ENCODE results near the gene TMCC1.

Gene TMCC1

GRCh38 chr3:129672412-129672811, 221.1 kb downstream of the TMCC1 start:
- no peak for TF ChIP-seq CTCF (IDR thresholded peaks at IDR 0.05; ENCODE audit: extremely low read depth, insufficient read depth, missing control alignments)
- DNase-seq (ENCODE audit: low spot score): no peak
- in situ Hi-C loops (cut with MboI; ENCODE audit: low pct_unique_long_range_greater_than_20kb, low sequenced_read_pairs, unreplicated experiment): no loop called here

- no peak for TF ChIP-seq CTCF (IDR thresholded peaks at IDR 0.05; ENCODE audit: extremely low read depth, insufficient read depth, missing control alignments)
- no peak for DNase-seq (ENCODE audit: low spot score)
- in situ Hi-C loops (cut with MboI; ENCODE audit: low pct_unique_long_range_greater_than_20kb, low sequenced_read_pairs, unreplicated experiment): no loop called here
These were observed 228.3 kb downstream of the TMCC1 start for GRCh38 chr3:129665024-129665768.

GRCh38 chr3:129663930-129664646, 229.4 kb downstream of the TMCC1 start:
- no peak for DNase-seq (ENCODE audit: low spot score)
- no peak for TF ChIP-seq CTCF (IDR thresholded peaks at IDR 0.05; ENCODE audit: extremely low read depth, insufficient read depth, missing control alignments)
- in situ Hi-C loops (cut with MboI; ENCODE audit: low pct_unique_long_range_greater_than_20kb, low sequenced_read_pairs, unreplicated experiment): no loop called here

- in situ Hi-C loops (cut with MboI; ENCODE audit: low pct_unique_long_range_greater_than_20kb, low sequenced_read_pairs, unreplicated experiment): no loop called here
- DNase-seq (ENCODE audit: low spot score): no peak
- no peak for TF ChIP-seq CTCF (IDR thresholded peaks at IDR 0.05; ENCODE audit: extremely low read depth, insufficient read depth, missing control alignments)
These were observed 230.5 kb downstream of the TMCC1 start for GRCh38 chr3:129663045-129663446.

- DNase-seq (ENCODE audit: low spot score): no peak
- no peak for TF ChIP-seq CTCF (IDR thresholded peaks at IDR 0.05; ENCODE audit: extremely low read depth, insufficient read depth, missing control alignments)
- in situ Hi-C loops (cut with MboI; ENCODE audit: low pct_unique_long_range_greater_than_20kb, low sequenced_read_pairs, unreplicated experiment): no loop called here
These were observed 231.3 kb downstream of the TMCC1 start for GRCh38 chr3:129662191-129662608.

- no peak for DNase-seq (ENCODE audit: low spot score)
- TF ChIP-seq CTCF (IDR thresholded peaks at IDR 0.05; ENCODE audit: extremely low read depth, insufficient read depth, missing control alignments): no peak
- in situ Hi-C loops (cut with MboI; ENCODE audit: low pct_unique_long_range_greater_than_20kb, low sequenced_read_pairs, unreplicated experiment): no loop called here
These were observed 231.7 kb downstream of the TMCC1 start for GRCh38 chr3:129661766-129662165.
